K562 (cell line): ENCODE data around the gene KRTAP10-4. TPM values are rescaled to one million over a fixed set of nuclear protein-coding genes. Genes with fewer than 3 reads are reported as not detected.

Experiments used
- DIDO1 ChIP-seq: fragments of 450-650 bp; IDR thresholded peaks from 2 replicates; pipeline ENCODE4 v1.6.1; 2016; ENCODE audit warnings: low read depth, missing biosample characterization, missing genetic modification characterization
- FOXA1 ChIP-seq: fragments of 450-650 bp; IDR thresholded peaks from 2 replicates; pipeline ENCODE4 v1.6.1; 2016; ENCODE audit warnings: mild to moderate bottlenecking, borderline replicate concordance
- HEY1 ChIP-seq: fragments of 250-450 bp; sonication (Bioruptor Pico); IDR thresholded peaks from 2 replicates; pipeline ENCODE4 v1.5.0; 2020; ENCODE audit warnings: mild to moderate bottlenecking, moderate library complexity, borderline replicate concordance
- HNRNPUL1 ChIP-seq: fragments of 200-400 bp; formaldehyde crosslinking; IDR thresholded peaks from 2 replicates; pipeline ENCODE4 v1.6.1; 2017; ENCODE audit warnings: low read length
- ILF3 ChIP-seq: fragments of 450-650 bp; IDR thresholded peaks from 2 replicates; pipeline ENCODE4 v1.6.1; 2018; ENCODE audit warnings: antibody characterized with exemption, mild to moderate bottlenecking, moderate library complexity, borderline replicate concordance
- LCOR ChIP-seq: sonication (generic); formaldehyde crosslinking; IDR thresholded peaks from 2 replicates; pipeline ENCODE4 v1.8.0; 2022; ENCODE audit warnings: mild to moderate bottlenecking, missing genetic modification reagents
- NR4A1 ChIP-seq, 2 experiments: fragments of 250-450 bp in 1 of 2; fragments of 450-650 bp in 1 of 2; sonication (Bioruptor Pico) in 1 of 2; IDR thresholded peaks; 2 replicates each; pipeline versions ENCODE4 v1.4.0 to v1.6.1; 2016 to 2020; ENCODE audit warnings: mild to moderate bottlenecking in 2 of 2, missing compliant biosample characterization in 1 of 2, missing genetic modification characterization in 1 of 2, moderate library complexity in 1 of 2
- RERE ChIP-seq: sonication (generic); formaldehyde crosslinking; IDR thresholded peaks from 2 replicates; pipeline ENCODE4 v1.8.0; 2023; ENCODE audit warnings: missing genetic modification reagents, mild to moderate bottlenecking, borderline replicate concordance
- SMAD4 ChIP-seq: fragments of 250-450 bp; sonication (Bioruptor Pico); conservative IDR thresholded peaks from 2 replicates; pipeline ENCODE4 v1.8.0; 2021; ENCODE audit warnings: inconsistent platforms, mild to moderate bottlenecking, moderate library complexity
- THRA ChIP-seq: fragments of 450-650 bp; IDR thresholded peaks from 2 replicates; pipeline ENCODE4 v1.6.1; 2017; ENCODE audit warnings: mild to moderate bottlenecking, moderate library complexity
- THRAP3 ChIP-seq: fragments of 450-650 bp; IDR thresholded peaks from 2 replicates; pipeline ENCODE4 v1.6.1; 2016; ENCODE audit warnings: mild to moderate bottlenecking, inconsistent platforms, borderline replicate concordance
- TRIM25 ChIP-seq: fragments of 450-650 bp; IDR thresholded peaks from 2 replicates; pipeline ENCODE4 v1.7.0; 2016; ENCODE audit warnings: borderline replicate concordance
- USF2 ChIP-seq: sonication (generic); formaldehyde crosslinking; IDR thresholded peaks from 2 replicates; pipeline ENCODE4 v1.5.0; 2020; ENCODE audit warnings: missing genetic modification reagents
- ZNF217 ChIP-seq: sonication (generic); formaldehyde crosslinking; IDR thresholded peaks from 2 replicates; pipeline ENCODE4 v1.8.0; 2022; ENCODE audit warnings: mild to moderate bottlenecking, missing genetic modification reagents
- ZNF3 ChIP-seq: fragments of 250-450 bp; sonication (Bioruptor Pico); IDR thresholded peaks from 2 replicates; pipeline ENCODE4 v1.5.0; 2021; ENCODE audit warnings: mild to moderate bottlenecking, moderate library complexity
- ZNF431 ChIP-seq: sonication (generic); formaldehyde crosslinking; IDR thresholded peaks from 2 replicates; pipeline ENCODE4 v1.8.0; 2022; ENCODE audit warnings: mild to moderate bottlenecking, missing genetic modification reagents
- ZNF77 ChIP-seq: fragments of 250-450 bp; sonication (Bioruptor Pico); IDR thresholded peaks from 2 replicates; pipeline ENCODE4 v1.5.0; 2020
- polyA plus RNA-seq, 8 experiments: library from polyadenylated mRNA; depleted of rRNA in 4 of 8; stranded (reverse) in 5 of 8; unstranded in 3 of 8; fragments of >200 nt; fragmentation: Nextera tagmentation in 2 of 8; fragmentation: Illumina TruSeq in 1 of 8; extraction: Ambion mirVana in 2 of 8; extraction: Trizol in 1 of 8; gene quantifications; 2 replicates each; pipeline versions ENCODE4 v1.2.1 to v1.2.3, GENCODE V29; 2011 to 2014; ENCODE audit warnings: inconsistent platforms in 1 of 8, missing spikeins in 1 of 8
- total RNA-seq, 7 experiments: library from RNA; depleted of rRNA in 6 of 7; stranded (reverse); fragments of >200 nt in 6 of 7; fragmentation: Illumina TruSeq in 2 of 7; extraction: Trizol in 2 of 7; gene quantifications; 2 replicates each; pipeline versions ENCODE4 v1.2.1 to v1.2.3, GENCODE V29; 2011 to 2021; ENCODE audit warnings: low replicate concordance in 1 of 7

KRTAP10-4 gene
- total and polyA plus RNA-seq, 9 of the 15 experiments (the other 6 are each of a cell fraction or from before 2014, with no cell fraction given): not detected

GRCh38 chr21:44596068-44596725, 22.7 kb downstream of the KRTAP10-4 start (continued):
- TF ChIP-seq HEY1 (CRISPR knock-in tag) (no peak), RERE (CRISPR knock-in tag) (no peak), THRA (no peak), NR4A1 (CRISPR knock-in tag; IDR thresholded peaks at IDR 0.05) (no peak), NR4A1 (tag; IDR thresholded peaks at IDR 0.05) (peak; percentile 63), DIDO1 (tag) (no peak), USF2 (CRISPR knock-in tag) (no peak), SMAD4 (CRISPR knock-in tag) (no peak), HNRNPUL1 (no peak), THRAP3 (no peak), TRIM25 (no peak), LCOR (CRISPR knock-in tag) (no peak), ZNF3 (CRISPR knock-in tag) (no peak), ZNF217 (no peak), ZNF431 (CRISPR knock-in tag) (no peak), FOXA1 (no peak), ZNF77 (CRISPR knock-in tag) (no peak), ILF3 (no peak)
